Mucosa of rectum (tissue), 2 donors: ENCODE results near the gene TMEM200A.
"Not testable (repeated sequence)": the region's sequence is repeated elsewhere in the genome, so short reads cannot be mapped to it uniquely, and the experiment has no call there.

Experiments
- H3K27ac ChIP-seq, 2 donors: one replicate each; pipeline ENCODE4 v1.7.0; 2013; ENCODE audit warnings: inconsistent platforms in 2 of 2, low read depth in 2 of 2, low read length in 2 of 2
- H3K27me3 ChIP-seq, 2 donors: one replicate each; pipeline ENCODE4 v1.7.0; 2013; ENCODE audit warnings: low read length in 2 of 2; ENCODE audit not compliant: control insufficient read depth in 2 of 2, insufficient read depth in 2 of 2
- H3K36me3 ChIP-seq, 2 donors: one replicate each; pipeline ENCODE4 v1.7.0; 2013; ENCODE audit warnings: low read length in 2 of 2; ENCODE audit not compliant: control insufficient read depth in 2 of 2, insufficient read depth in 2 of 2
- H3K4me1 ChIP-seq, 2 donors: one replicate each; pipeline ENCODE4 v1.7.0; 2013; ENCODE audit warnings: low read length in 2 of 2, mild to moderate bottlenecking in 1 of 2; ENCODE audit not compliant: control insufficient read depth in 2 of 2, insufficient read depth in 2 of 2
- H3K4me3 ChIP-seq, 2 donors: one replicate each; pipeline ENCODE4 v1.7.0; 2013; ENCODE audit warnings: low read length in 2 of 2
- H3K9ac ChIP-seq, 2 donors: one replicate each; pipeline ENCODE4 v1.7.0; 2013; ENCODE audit warnings: low read length in 2 of 2, low read depth in 1 of 2, mild to moderate bottlenecking in 1 of 2
- H3K9me3 ChIP-seq, 2 donors: one replicate each; pipeline ENCODE4 v1.7.0; 2013; ENCODE audit warnings: low read length in 2 of 2; ENCODE audit not compliant: control insufficient read depth in 2 of 2
- donor health status: healthy.
- donor health status: Normal muscosa, but diverticular disease.

TMEM200A gene

DNA sequence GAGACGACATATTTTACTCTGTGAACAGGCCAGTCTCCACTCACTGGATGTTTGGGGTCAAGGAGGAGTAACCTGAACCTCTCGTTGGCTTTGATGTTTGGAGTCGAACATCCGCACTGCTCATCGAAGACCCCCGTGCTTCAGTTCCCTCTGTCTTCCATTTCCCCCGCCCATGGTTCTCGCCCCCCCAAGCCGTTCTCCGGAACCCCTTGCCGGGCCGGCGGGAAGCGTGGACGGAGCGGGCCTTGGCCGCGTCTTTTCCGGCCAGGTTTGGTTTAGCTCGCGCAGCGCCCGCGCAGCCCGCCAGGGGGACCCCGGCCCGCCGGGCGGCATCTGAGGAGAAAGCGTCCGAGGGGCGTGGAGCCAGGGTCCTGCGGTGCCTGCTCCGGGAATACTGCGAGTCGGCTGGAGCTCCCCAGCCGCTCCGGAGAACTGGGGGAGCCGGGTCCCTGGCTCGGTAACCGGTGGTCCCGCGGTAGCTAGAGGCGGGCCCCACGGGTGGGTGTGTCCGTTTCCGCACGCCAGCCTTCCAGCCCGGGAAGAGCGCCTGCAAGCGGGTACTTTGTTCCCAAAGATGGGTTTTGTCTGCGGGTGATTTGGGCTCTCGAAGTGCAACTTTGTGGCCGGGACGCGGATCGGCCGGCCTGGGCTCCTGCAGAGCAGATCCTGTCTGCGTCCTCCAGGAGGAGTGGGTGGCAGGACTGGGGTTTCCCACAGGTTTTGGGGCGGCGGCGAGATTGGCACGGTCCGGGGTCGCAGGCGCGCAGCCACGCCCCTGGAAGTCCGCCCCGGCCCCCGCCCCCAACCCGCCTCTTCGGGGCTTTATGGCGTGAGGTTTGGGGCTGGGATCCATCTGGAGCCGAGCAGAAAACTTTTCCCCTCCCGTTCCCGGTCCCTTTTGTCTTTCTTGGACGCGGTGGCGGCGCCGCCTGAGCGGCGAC is at the start of gene TMEM200A:
TMEM200A (plus strand) TSS at position 852 of the 941 bp plus-strand sequence. CDS start 74,406 bp downstream, outside the sequence.
- no peaks in the 10 kb centered on the region for H3K36me3 ChIP-seq
- H3K4me3 ChIP-seq = peak within 1 kb of the TSS; percentile 75 to 80
- peak within 1 kb of the TSS; percentile 32 to 76 for H3K9ac ChIP-seq
- peaks cover 0 to 5% of the 10 kb centered on the region in 2 donors for H3K27me3 ChIP-seq
- H3K27ac ChIP-seq = peak within 1 kb of the TSS in 1 of 2 donors; percentile 66
- H3K4me1 ChIP-seq = peaks cover 2 to 8% of the 10 kb centered on the region in 2 donors
- no peaks in the 10 kb centered on the region for H3K9me3 ChIP-seq

DNA sequence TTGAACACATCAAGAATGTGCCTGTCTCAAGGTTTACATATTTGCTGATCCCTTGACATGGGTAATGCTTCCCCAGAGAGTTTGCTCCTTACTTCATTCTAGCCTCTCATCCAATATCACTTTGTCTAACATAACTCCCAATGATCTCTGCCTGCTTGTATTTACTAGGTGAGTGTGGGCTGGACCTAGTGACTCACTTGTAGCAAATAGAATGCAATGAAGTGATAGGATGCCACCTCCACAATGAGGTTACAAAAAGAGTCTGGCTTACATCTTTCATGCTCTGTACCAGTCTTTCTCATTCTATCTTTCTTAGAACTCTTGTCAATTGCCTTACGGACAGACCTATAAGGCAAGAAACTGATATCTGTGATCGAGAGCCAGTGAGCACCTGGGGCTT is 44.9 kb upstream of the TMEM200A start:
- no peak overlapping the region for H3K27ac ChIP-seq
- H3K9ac ChIP-seq = no peak overlapping the region
- H3K27me3 ChIP-seq = no peaks in the 10 kb centered on the region

DNA sequence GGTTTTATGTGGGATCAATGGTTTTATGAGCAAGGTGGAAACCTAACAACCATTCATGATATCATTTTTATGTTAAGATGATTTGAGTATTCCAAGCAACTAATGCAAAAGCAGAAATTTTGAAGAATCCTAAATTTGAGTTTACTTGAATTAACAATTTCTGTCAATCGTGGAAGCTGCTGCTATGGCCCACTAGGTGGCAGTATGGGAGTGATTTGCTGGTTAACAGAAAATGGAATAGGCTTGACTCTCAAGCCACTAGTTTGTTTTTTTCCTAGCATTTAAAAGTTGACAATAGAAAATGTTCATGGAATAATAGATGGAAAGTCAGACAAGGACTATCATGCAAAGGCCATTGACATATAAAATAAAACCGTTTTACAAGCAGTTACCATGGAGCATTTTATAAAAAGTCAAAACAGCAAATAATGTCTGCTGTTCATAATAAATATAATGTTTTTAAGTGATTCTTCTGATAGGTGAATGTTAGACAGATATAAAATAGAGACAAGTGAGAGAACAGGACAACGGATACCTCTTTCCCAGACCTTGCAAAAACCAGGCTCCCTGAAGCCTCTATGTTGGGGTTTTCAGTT is 43.0 kb upstream of the TMEM200A start:
- H3K36me3 ChIP-seq = no peaks in the 10 kb centered on the region

More for the DNA sequence above, 44.9 kb upstream of the TMEM200A start:
- Histone ChIP-seq H3K4me1 (no peaks in the 10 kb centered on the region), H3K36me3 (no peaks in the 10 kb centered on the region), H3K4me3 (no peak overlapping the region), H3K9me3 (no peaks in the 10 kb centered on the region)

DNA sequence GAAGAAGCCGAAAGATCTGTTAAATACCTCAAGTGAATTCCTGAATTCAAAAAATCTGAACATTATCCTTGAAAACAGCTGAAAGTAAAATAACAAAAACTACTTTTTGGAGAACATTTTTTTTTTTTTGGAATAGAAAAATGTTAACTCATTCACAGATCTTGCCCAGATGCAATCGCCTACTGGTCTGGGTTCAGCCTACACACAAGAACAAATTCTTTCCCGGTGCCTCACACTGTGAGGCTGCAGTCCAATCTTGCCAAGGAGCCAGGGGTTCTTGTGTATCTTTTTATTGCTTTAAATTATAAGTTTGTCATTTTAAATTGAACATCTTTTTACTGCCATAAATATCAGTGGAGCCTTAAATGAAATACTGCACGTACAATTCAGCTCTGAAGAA is 41.2 kb upstream of the TMEM200A start:
- Histone ChIP-seq H3K27me3 (no peaks in the 10 kb centered on the region), H3K9me3 (no peaks in the 10 kb centered on the region), H3K9ac (no peak overlapping the region), H3K4me3 (no peak overlapping the region), H3K4me1 (no peaks in the 10 kb centered on the region), H3K27ac (no peak overlapping the region), H3K36me3 (no peaks in the 10 kb centered on the region)

More for the DNA sequence above, 43.0 kb upstream of the TMEM200A start:
- H3K9me3 ChIP-seq = no peaks in the 10 kb centered on the region
- H3K27me3 ChIP-seq = no peaks in the 10 kb centered on the region
- H3K9ac ChIP-seq = no peak overlapping the region
- no peaks in the 10 kb centered on the region for H3K4me1 ChIP-seq
- H3K4me3 ChIP-seq = no peak overlapping the region
- H3K27ac ChIP-seq = no peak overlapping the region

DNA sequence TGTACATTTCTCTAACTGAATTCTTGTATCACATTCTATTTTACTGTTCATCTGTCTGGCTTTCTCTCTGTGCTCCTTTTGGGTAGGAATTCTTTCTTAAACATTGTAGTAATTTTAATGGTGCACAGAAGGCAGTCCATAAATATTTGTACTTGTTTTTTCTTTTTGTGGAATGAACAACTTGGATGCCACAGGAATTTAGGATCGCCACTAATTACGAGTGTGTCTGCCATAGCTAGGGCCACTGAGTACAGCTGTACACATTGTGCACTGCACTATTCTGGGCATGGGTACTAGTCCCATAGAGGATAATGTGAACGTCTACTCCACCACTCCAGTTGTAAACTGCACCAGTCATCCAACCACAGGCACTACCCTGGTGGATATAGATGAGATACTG is 39.3 kb upstream of the TMEM200A start:
- H3K36me3 ChIP-seq = no peaks in the 10 kb centered on the region
- no peaks in the 10 kb centered on the region for H3K4me1 ChIP-seq
- H3K27me3 ChIP-seq = no peaks in the 10 kb centered on the region
- H3K9me3 ChIP-seq = no peaks in the 10 kb centered on the region
- H3K27ac ChIP-seq = no peak overlapping the region
- no peak overlapping the region for H3K9ac ChIP-seq
- no peak overlapping the region for H3K4me3 ChIP-seq

DNA sequence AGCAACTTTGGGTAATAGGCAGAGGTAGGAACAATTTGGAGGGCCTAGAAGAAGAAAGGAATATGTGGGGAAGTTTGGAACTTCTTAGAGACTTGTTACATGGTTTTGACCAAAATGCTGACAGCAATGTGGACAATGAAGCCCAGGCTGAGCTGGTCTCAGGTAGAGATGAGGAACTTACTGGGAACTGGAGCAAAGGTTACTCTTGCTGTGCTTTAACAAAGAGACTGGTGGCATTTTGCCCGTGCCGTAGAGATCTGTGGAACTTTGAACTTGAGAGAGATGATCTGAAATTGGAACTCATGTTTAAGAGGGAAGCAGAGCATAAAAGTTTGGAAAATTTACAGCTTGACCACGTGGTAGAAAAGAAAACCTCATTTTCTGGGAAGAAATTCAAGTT is 28.3 kb upstream of the TMEM200A start:
- Histone ChIP-seq H3K36me3 (no peaks in the 10 kb centered on the region), H3K27ac (no peak overlapping the region), H3K4me1 (no peaks in the 10 kb centered on the region), H3K4me3 (no peak overlapping the region), H3K9ac (no peak overlapping the region), H3K27me3 (no peaks in the 10 kb centered on the region), H3K9me3 (no peaks in the 10 kb centered on the region)

DNA sequence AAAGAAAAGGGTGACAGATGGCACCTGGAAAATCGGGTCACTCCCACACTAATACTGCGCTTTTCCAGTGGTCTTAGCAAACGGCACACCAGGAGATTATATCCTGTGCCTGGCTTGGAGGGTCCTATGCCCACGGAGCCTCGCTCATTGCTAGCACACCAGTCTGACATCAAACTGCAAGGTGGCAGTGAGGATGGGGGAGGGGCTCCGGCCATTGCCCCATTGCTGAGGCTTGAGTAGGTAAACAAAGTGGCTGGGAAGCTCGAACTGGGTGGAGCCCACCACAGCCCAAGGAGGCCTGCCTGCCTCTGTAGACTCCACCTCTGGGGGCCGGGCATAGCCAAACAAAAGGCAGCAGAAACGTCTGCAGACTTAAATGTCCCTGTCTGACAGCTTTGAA is 19.5 kb upstream of the TMEM200A start:
- H3K4me1 ChIP-seq, H3K27me3 ChIP-seq, H3K9me3 ChIP-seq: not testable (repeated sequence)

DNA sequence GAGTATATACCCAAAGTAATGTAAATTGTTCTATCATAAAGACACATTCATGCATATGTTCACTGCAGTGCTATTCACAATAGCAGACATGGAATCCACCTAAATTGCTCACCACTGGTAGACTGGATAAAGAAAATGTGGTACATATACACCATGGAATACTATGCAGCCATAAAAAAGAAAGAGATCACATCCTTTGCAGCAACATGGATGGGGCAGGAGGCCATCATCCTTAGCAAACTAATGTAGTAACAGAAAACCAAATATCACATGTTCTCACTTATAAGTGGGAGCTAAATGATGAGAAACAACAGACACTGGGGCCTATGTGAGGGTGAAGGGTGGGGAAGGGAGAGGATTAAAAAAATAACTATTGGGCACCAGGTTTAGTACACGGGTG is 11.5 kb upstream of the TMEM200A start:
- Histone ChIP-seq H3K9ac (no peak overlapping the region), H3K4me1 (peaks cover 0 to 2% of the 10 kb centered on the region in 2 donors), H3K4me3 (no peak overlapping the region), H3K27ac (no peak overlapping the region), H3K27me3 (no peaks in the 10 kb centered on the region), H3K36me3 (no peaks in the 10 kb centered on the region), H3K9me3 (no peaks in the 10 kb centered on the region)

More for the DNA sequence above, 19.5 kb upstream of the TMEM200A start:
- not testable (repeated sequence) for H3K27ac ChIP-seq, H3K9ac ChIP-seq, H3K36me3 ChIP-seq, H3K4me3 ChIP-seq

DNA sequence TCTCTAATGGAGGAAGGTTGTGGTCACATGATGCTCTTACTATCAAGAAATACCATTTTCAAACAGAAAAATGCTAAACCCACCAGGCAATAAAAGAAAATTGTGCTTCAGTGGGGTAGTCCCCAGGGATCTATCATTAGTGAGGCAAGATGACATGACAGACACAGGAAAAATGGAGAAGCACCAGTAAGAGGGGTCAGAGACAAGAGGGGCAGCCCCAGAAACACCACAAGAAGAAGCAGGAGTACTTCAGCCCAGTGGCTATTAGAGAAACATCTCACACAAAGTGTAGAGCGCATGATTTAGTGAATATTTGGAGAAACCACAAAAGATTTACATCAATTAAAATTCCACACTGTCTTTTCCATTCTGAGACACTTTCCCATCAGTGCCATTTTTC is 10.2 kb upstream of the TMEM200A start:
- H3K4me3 ChIP-seq = no peak overlapping the region
- no peak overlapping the region for H3K27ac ChIP-seq
- H3K9me3 ChIP-seq = no peaks in the 10 kb centered on the region
- H3K36me3 ChIP-seq = no peaks in the 10 kb centered on the region
- H3K9ac ChIP-seq = no peak overlapping the region
- H3K4me1 ChIP-seq = peaks cover 0 to 7% of the 10 kb centered on the region in 2 donors
- H3K27me3 ChIP-seq = no peaks in the 10 kb centered on the region

DNA sequence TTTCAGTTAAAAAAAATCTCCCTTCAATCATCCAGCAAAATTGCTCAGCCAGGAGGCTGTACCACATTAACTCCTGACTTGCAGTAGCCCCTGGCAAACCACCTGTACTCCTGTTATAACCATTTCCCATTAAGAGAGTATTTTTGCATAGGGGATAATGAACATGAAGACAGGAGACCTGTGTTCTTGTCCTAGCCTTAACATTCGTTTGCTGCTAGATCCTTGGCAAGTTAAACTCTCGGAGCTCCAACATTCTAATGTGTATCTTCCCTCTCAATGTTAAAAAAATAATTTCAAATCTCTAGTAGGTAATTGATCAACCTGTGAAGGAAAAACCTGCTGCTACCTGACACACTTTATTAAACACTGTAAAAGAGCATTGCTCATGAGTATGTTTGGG is 8.4 kb upstream of the TMEM200A start:
- no peaks in the 10 kb centered on the region for H3K27me3 ChIP-seq
- no peaks in the 10 kb centered on the region for H3K9me3 ChIP-seq
- no peak overlapping the region for H3K27ac ChIP-seq
- H3K36me3 ChIP-seq = no peaks in the 10 kb centered on the region
- H3K4me1 ChIP-seq = peaks cover 0 to 8% of the 10 kb centered on the region in 2 donors
- H3K4me3 ChIP-seq = no peak overlapping the region
- H3K9ac ChIP-seq = no peak overlapping the region
